Putamen (tissue), 1 donor: Measurements from ENCODE around the gene DLEU7.

Experiments used
- DNase-seq: peaks from one replicate; pipeline ENCODE4 v3.0.0-alpha.2; 2016; ENCODE audit warnings: low spot score

The DLEU7 gene

GRCh38 chr13:50793026-50793425, 50.5 kb downstream of the DLEU7 start:
- no peak for DNase-seq

DNA sequence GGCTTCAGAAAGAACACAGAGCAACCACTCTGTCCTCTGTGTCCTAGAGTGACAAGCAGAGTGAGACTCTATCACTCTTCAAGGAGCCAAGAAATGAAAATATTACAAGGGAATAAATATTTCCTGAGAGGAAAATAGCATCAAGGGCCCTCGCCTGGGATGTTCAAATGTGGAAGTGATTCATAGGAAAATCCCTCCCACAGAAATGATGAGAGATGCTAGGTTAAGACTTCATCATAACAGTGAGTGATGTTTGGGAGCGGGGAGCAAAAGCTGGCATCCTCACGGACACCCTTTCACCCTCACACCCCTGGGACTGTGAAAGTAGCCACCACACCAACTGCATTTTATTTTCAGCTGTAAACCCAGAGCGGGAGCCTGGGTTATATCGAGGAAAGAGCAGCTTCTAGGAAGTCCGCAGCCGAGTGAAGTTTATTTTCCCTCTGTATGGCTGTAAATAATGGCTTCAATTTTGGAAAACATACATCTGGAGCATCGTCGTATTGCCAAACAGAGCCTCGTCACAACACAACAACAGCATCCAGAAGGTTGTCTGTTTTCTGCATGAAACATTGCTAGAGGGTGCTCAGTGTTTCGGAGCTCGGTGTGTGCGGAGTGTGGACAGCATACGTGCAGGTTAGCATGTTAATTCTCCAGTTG, 54.8 kb downstream of the DLEU7 start:
- no peak for DNase-seq

GRCh38 chr13:50787316-50788195, 55.9 kb downstream of the DLEU7 start:
- DNase-seq, result no peak

DNA sequence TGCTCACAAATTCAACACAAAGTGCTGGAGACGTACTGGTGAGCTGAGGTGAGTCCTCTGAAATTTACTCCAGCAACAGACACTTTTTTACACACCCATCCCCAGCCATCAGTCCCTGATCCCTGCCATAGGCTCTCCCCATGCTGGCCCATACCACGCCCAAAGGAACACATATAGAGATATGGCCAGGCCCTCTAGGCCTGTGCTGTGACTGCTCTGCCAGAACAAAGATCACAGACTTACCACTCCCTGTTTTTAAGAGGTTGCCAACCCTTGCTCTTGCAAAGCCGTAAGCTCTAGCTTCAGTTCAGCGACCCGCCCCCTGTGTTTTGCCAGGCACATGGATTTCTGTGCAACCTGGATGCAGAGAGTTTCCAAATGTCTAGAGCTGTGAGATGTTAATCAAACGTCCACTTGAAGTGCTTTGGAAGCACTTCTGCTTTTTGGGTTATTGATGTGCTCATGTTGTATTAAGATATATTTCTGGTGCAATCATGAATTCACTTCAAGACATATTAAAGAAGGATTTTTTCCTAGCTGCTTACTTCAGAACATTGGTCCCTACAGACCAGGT, 59.7 kb downstream of the DLEU7 start:
- DNase-seq, result no peak

DNA sequence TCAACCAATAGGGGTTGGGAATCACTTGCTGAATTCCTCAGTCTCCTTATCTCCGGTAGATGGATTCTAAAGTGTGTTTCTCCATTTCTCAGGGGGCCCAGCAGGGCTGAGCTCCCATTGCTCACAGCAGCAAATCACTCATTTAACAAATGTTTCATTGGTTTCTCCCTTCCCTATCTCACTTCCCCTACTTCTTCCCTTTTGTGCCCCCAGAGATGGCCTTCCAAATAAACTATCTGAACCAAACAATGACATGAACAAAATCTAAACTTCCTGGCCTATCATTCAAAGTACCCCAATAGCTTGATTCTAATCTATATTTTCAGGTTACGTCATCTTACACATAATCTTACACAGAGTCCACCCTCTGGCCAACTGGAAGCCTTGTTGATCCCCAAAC, 60.4 kb downstream of the DLEU7 start:
- no peak for DNase-seq

GRCh38 chr13:50780201-50781015, 63.1 kb downstream of the DLEU7 start:
- no peak for DNase-seq

GRCh38 chr13:50779443-50780200, 63.9 kb downstream of the DLEU7 start:
- DNase-seq, result no peak
